HEK293 (cell line): Measurements from ENCODE around the gene GMDS.
A peak's percentile ranks its signal among the peaks of the same experiment; 100 is the strongest.

Experiments used
- ATF2 ChIP-seq: fragments of 450-650 bp; formaldehyde crosslinking; IDR thresholded peaks from 2 replicates; pipeline ENCODE4 v1.5.1; 2016; ENCODE audit warnings: missing biosample characterization, missing genetic modification characterization, low read depth
- GLI2 ChIP-seq: fragments of 450-650 bp; formaldehyde crosslinking; IDR thresholded peaks from 2 replicates; pipeline ENCODE4; 2017; ENCODE audit warnings: missing biosample characterization, missing genetic modification characterization, low read depth, borderline replicate concordance
- HOXC10 ChIP-seq: sonication (generic); formaldehyde crosslinking; IDR thresholded peaks from 2 replicates; pipeline ENCODE4 v1.8.1; 2023; ENCODE audit warnings: mild to moderate bottlenecking, missing genetic modification reagents
- PRDM4 ChIP-seq: fragments of 450-650 bp; formaldehyde crosslinking; IDR thresholded peaks from 2 replicates; pipeline ENCODE4 v1.5.1; 2017; ENCODE audit warnings: missing biosample characterization, missing genetic modification characterization
- REST ChIP-seq: fragments of 450-650 bp; formaldehyde crosslinking; IDR thresholded peaks from 2 replicates; pipeline ENCODE4 v1.5.1; 2016; ENCODE audit warnings: missing biosample characterization, missing genetic modification characterization
- SCRT2 ChIP-seq: fragments of 450-650 bp; formaldehyde crosslinking; IDR thresholded peaks from 2 replicates; pipeline ENCODE4 v1.5.1; 2016; ENCODE audit warnings: missing biosample characterization, missing genetic modification characterization
- TCF7L2 ChIP-seq: IDR thresholded peaks from 2 replicates; pipeline ENCODE4 v1.6.1; 2011; ENCODE audit warnings: low read depth, mild to moderate bottlenecking, inconsistent platforms, low read length, moderate library complexity, borderline replicate concordance
- TRIM28 ChIP-seq: IDR thresholded peaks from 2 replicates; pipeline ENCODE4 v1.6.1; 2011; ENCODE audit warnings: low read length, control low read depth, borderline replicate concordance
- TSHZ1 ChIP-seq: fragments of 450-650 bp; formaldehyde crosslinking; IDR thresholded peaks from 2 replicates; pipeline ENCODE4 v1.5.1; 2016; ENCODE audit warnings: missing biosample characterization, missing genetic modification characterization, borderline replicate concordance
- YY1 ChIP-seq: fragments of 450-650 bp; formaldehyde crosslinking; IDR thresholded peaks from 2 replicates; pipeline ENCODE4 v1.5.1; 2018; ENCODE audit warnings: missing biosample characterization, missing genetic modification characterization
- ZFP41 ChIP-seq: fragments of 450-650 bp; formaldehyde crosslinking; IDR thresholded peaks from 2 replicates; pipeline ENCODE4 v1.5.1; 2016; ENCODE audit warnings: missing biosample characterization, missing genetic modification characterization, borderline replicate concordance
- ZNF132 ChIP-seq: fragments of 450-650 bp; formaldehyde crosslinking; IDR thresholded peaks from 2 replicates; pipeline ENCODE4 v1.5.1; 2017; ENCODE audit warnings: missing biosample characterization, missing genetic modification characterization, borderline replicate concordance
- ZNF184 ChIP-seq: fragments of 450-650 bp; IDR thresholded peaks from 2 replicates; pipeline ENCODE4 v1.5.1; 2018; ENCODE audit warnings: missing biosample characterization, mild to moderate bottlenecking, missing genetic modification characterization
- ZNF211 ChIP-seq: fragments of 450-650 bp; formaldehyde crosslinking; IDR thresholded peaks from 2 replicates; pipeline ENCODE4 v1.5.1; 2016; ENCODE audit warnings: low read depth, missing biosample characterization, missing genetic modification characterization
- ZNF248 ChIP-seq: fragments of 450-650 bp; formaldehyde crosslinking; IDR thresholded peaks from 2 replicates; pipeline ENCODE4 v1.5.1; 2017; ENCODE audit warnings: missing biosample characterization, missing genetic modification characterization
- ZNF274 ChIP-seq, 2 experiments: fragments of 200-500 bp in 1 of 2; fragments of 450-650 bp in 1 of 2; sonication (Bioruptor generic) in 1 of 2; formaldehyde crosslinking in 1 of 2; IDR thresholded peaks; 2 replicates each; pipeline versions ENCODE4 v1.5.1 to v1.6.1; 2014 to 2016; ENCODE audit warnings: borderline replicate concordance in 1 of 2, inconsistent platforms in 1 of 2, low read length in 1 of 2, missing biosample characterization in 1 of 2, missing genetic modification characterization in 1 of 2
- ZNF426 ChIP-seq: fragments of 450-650 bp; formaldehyde crosslinking; IDR thresholded peaks from 2 replicates; pipeline ENCODE4 v1.5.1; 2017; ENCODE audit warnings: missing biosample characterization, missing genetic modification characterization, mild to moderate bottlenecking, inconsistent platforms, moderate library complexity
- ZNF433 ChIP-seq: fragments of 450-650 bp; formaldehyde crosslinking; IDR thresholded peaks from 2 replicates; pipeline ENCODE4 v1.5.1; 2016; ENCODE audit warnings: missing biosample characterization, missing genetic modification characterization, low read depth
- ZNF449 ChIP-seq: fragments of 450-650 bp; formaldehyde crosslinking; IDR thresholded peaks from 2 replicates; pipeline ENCODE4 v1.5.1; 2017; ENCODE audit warnings: missing biosample characterization, mild to moderate bottlenecking, missing genetic modification characterization, moderate library complexity
- ZNF513 ChIP-seq: fragments of 450-650 bp; IDR thresholded peaks from 2 replicates; pipeline ENCODE4 v1.5.1; 2018; ENCODE audit warnings: missing biosample characterization, missing genetic modification characterization
- ZNF600 ChIP-seq: fragments of 450-650 bp; formaldehyde crosslinking; IDR thresholded peaks from 2 replicates; pipeline ENCODE4 v1.5.1; 2016; ENCODE audit warnings: missing biosample characterization, missing genetic modification characterization
- ZNF610 ChIP-seq: fragments of 450-650 bp; formaldehyde crosslinking; IDR thresholded peaks from 2 replicates; pipeline ENCODE4 v1.5.1; 2016; ENCODE audit warnings: missing biosample characterization, missing genetic modification characterization, borderline replicate concordance
- ZNF830 ChIP-seq: fragments of 450-650 bp; IDR thresholded peaks from 2 replicates; pipeline ENCODE4 v1.5.0; 2018; ENCODE audit warnings: missing biosample characterization, missing genetic modification characterization, low read depth, mild to moderate bottlenecking, moderate library complexity
- ZSCAN16 ChIP-seq: fragments of 450-650 bp; formaldehyde crosslinking; IDR thresholded peaks from 2 replicates; pipeline ENCODE4 v1.5.1; 2016; ENCODE audit warnings: missing biosample characterization, missing genetic modification characterization

GMDS gene

GRCh38 chr6:1720620-1721322 lies 524.6 kb downstream of the GMDS start (continued):
- TF ChIP-seq ZNF830 (tag by site-specific recombination) = no peak
- no peak for TF ChIP-seq ZNF513 (tag by site-specific recombination)
- TF ChIP-seq ZNF600 (tag by site-specific recombination) = peak; percentile 12; the same call in 1 of the 2 replicates
- TF ChIP-seq ATF2 (tag by site-specific recombination) = no peak
- no peak for TF ChIP-seq ZSCAN16 (tag by site-specific recombination)
- no peak for TF ChIP-seq REST (tag by site-specific recombination)
- TF ChIP-seq ZNF274 (IDR thresholded peaks at IDR 0.05; ENCODE audit: low read length) = no peak
- no peak for TF ChIP-seq ZNF274 (tag by site-specific recombination; IDR thresholded peaks at IDR 0.05; ENCODE audit: borderline replicate concordance)
- TF ChIP-seq ZNF132 = no peak
- TF ChIP-seq TRIM28 = 0 out of 2 replicates have a peak, but pooled peaks have one; percentile 39
- TF ChIP-seq GLI2 (tag by site-specific recombination) = no peak
- no peak for TF ChIP-seq ZFP41 (tag by site-specific recombination)
- no peak for TF ChIP-seq PRDM4
- TF ChIP-seq ZNF433 (tag by site-specific recombination) = no peak
- TF ChIP-seq HOXC10 = no peak
- no peak for TF ChIP-seq ZNF449 (tag by site-specific recombination)
- TF ChIP-seq YY1 (tag by site-specific recombination) = no peak
- no peak for TF ChIP-seq ZNF426 (tag by site-specific recombination)
- TF ChIP-seq TSHZ1 (tag by site-specific recombination) = no peak; the same call in 1 of the 2 replicates
- TF ChIP-seq TCF7L2 = 0 out of 2 replicates have a peak, but pooled peaks have one; percentile 45
- no peak for TF ChIP-seq SCRT2 (tag by site-specific recombination)
- TF ChIP-seq ZNF211 (tag by site-specific recombination) = no peak
- no peak for TF ChIP-seq ZNF184 (tag by site-specific recombination)
- TF ChIP-seq ZNF248 = no peak
- TF ChIP-seq ZNF610 (tag by site-specific recombination) = 0 out of 2 replicates have a peak, but pooled peaks have one; percentile 13
